ENCODE data around the gene ESRRB.
"Not testable (repeated sequence)": the region's sequence is repeated elsewhere in the genome, so short reads cannot be mapped to it uniquely, and the experiment has no call there.

The ESRRB gene

DNA sequence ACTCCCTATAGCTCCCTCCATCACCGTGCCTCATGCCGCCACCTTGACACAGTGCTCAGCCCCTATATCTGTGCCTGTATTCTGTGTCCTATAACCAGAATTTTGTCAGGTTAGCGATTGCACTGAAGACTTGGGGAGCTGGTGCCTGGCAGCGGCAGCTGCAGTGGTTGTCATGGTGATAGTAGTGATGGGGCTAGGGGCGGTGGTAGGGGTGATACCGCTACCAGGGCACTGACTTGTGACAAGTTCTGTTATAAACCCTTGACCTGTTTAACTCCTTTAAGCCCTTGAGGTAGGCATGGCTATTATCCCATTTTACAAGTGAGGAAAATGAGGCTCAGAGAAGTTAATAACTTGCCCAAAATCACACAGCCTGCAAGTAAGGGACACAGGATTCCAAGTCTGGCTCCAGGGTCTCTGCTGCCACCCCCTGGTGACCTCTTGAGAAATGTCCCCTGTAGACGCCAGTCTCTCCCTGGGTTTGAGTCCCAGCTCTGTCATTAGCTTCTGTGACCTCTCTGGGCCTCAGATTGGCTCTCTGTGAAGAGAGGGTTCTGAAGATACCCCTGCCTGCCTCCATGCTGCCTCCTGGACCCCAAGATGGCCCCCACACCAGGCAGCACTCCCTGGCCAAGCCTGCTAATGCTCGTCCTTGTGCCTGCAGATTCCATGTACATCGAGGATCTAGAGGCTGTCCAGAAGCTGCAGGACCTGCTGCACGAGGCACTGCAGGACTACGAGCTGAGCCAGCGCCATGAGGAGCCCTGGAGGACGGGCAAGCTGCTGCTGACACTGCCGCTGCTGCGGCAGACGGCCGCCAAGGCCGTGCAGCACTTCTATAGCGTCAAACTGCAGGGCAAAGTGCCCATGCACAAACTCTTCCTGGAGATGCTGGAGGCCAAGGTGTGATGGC is 121.9 kb downstream of the ESRRB start:
- no peak for DNase-seq (ENCODE audit: low spot score)

DNA sequence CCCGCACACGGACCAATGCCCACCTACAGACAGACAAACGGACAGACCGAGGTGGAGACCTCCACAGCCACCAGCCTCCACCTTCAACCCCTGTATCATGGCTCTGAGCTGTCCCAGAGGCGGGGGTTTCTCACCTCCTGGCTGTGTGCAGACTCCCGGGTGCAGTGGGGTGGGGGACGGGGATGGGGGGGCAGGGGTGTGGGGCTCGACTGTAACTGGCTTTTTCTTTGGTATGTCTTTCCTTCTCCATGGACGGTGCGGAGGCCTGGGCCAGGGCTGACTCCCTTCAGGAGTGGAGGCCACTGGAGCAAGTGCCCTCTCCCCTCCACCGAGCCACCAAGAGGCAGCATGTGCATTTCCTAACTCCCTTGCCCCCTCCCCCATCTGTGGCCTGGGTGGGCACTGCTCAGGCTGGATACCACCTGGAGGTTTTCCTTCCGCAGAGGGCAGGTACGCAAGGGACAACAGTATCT is 122.6 kb downstream of the ESRRB start:
- no peak for DNase-seq (ENCODE audit: low spot score)

DNA sequence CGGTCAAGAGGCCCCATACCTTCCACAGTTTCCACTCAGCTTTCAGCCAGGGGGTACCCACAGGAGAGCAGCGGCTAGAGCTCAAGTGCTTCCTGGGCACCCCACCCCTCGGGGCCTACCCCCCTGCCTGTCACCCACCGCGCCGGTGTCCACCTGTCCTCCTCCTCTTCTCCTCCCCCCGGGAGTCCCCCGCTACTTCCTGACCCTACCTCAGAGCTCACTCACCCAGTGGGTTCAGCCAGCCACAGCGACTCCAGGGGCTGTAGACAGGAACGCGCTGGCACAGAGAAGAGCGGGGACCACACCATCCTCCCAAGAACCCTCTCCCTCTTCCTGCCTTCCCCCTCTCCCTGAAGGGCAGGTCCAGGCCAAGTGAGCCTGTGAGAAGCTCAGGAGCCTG is 123.0 kb downstream of the ESRRB start:
- no peak for DNase-seq (ENCODE audit: low spot score)

DNA sequence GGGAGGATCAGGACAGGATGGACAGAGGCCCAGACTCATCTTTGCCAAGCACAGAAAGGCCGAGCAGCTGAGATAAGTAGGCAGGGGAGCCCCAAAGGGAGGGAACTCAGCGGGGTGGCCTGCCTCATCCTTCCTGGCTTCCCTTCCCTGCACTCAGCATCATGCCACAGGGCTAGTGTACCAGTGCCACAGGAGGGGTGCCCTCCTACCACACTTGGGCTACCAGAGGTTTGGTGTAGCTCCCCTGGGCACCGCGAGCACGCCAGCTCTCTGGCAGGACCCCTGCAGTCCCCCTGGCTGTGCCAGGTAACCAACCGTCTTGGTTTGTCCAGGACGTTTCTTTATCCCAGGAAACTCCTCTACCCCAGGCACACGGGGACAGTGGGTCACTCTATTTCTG is 123.5 kb downstream of the ESRRB start:
- DNase-seq (ENCODE audit: low spot score): no peak

DNA sequence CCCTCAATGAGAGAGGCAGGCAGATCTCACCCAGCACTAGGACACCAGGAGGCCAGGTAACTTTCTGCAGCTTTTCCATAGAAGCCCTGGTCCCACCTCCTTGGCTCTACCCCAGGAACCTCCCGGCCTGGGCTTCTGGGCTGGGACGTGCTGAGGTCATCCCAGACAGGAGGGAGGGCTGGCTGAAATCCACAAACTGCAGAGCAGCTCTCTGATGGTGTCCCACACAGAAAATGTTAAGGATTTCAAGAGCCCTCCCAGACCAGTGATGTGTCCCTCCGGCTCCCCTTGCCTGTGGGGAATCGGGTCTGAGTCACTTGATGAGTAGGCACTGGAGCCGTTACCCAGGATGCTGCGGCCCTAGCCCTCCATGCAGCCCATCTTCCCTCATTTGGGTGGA is 124.1 kb downstream of the ESRRB start:
- DNase-seq (ENCODE audit: low spot score): no peak

DNA sequence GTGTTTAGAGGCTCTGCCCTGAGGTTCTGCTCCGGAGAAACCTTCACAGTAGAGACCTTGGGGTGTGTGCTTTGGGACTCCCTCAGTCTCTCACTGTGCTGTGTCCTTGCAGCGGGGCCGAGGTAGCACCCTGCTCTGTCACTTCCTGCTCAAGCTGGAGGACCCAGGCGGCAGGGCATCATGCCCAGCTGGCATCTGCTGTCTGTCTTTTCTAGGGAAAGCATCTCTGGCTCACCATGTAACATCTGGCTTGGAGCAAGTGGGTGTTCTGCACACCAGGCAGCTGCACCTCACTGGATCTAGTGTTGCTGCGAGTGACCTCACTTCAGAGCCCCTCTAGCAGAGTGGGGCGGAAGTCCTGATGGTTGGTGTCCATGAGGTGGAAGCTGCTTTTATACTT is 124.5 kb downstream of the ESRRB start:
- no peak for DNase-seq (ENCODE audit: low spot score)

DNA sequence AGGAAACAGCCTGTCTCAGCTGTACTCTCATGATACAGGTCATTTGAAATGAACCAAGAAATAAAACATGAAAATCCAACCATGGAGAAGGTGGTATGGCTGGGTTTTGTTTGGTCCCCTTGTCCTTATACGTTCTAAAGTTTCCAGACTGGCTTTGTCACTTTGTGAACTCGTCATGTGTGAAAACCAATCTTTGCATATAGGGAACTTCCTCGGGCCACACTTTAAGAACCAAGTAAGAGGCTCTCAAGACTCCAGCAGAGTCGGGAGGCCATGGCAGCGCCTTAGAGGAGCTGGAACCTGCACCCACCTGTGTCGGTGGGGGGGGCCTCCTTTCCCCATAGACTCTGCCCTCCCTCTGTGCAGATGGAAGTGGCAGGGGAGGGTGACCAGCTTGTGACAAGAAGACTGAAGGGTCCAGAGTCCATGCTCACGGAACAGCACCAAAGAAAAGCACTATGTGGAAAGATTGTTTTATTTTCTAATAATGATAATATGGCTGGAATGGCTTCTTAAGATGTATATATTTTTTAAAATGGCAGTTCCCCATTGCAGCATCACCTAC is 125.3 kb downstream of the ESRRB start:
- no peak for DNase-seq (ENCODE audit: low spot score)

DNA sequence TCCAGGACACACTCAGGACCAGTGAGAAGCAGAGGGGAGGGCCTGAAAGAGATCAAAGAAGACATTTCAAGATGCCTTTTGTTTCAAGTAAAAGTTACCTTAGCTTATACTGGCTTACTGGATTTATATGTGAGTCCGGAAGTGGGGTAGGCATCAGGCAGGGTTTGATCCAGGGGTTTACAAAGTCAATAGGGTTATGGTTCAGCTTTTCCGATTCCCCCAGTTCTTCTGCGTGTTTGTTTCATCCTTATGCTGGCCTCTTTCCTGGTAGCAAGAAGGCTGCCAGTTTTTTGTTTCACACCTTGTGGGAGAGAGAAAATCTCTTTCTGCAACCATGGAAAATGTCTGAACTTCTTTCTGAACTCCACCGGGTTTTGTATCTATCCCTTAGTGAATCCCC is 126.3 kb downstream of the ESRRB start:
- DNase-seq (ENCODE audit: low spot score): no peak

DNA sequence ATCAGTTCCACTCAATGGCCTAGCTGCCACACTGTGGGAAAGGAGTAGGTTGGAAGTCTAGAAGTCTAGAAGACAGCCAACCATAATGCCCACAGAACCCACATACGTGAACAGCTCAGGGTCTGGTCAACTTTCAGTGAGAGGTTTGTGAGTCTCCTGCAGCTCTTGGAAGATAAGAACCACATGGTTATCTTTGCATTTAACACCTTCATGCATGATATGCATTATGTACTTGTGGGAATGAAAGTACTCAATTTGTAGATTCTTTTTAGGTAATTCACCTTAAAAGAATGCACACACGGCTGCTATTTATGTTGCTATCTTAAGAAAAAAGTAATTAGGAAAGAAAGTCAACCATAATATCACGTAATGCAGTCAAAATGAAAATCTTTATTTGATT is 126.7 kb downstream of the ESRRB start:
- DNase-seq (ENCODE audit: low spot score): no peak

DNA sequence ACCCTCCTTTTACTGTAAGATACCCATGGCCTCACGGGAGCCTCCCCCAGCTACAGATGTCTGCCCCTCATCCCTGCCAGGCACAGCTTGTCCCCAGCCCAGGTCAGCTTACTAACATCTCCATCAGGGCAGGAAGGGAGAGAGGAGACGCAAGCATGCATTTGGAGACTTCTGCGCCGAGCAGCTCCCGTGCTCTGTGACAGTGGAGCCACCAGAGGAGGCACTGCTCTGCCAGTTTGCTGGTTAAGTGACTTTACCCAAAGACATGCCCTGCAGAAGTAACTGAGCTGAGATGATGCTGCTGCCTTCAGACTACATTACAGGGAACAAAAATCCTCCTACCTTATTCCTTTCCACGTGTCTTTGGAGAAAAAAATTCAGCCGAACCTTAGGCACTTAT is 133.4 kb downstream of the ESRRB start:
- no peak for DNase-seq (ENCODE audit: low spot score)

DNA sequence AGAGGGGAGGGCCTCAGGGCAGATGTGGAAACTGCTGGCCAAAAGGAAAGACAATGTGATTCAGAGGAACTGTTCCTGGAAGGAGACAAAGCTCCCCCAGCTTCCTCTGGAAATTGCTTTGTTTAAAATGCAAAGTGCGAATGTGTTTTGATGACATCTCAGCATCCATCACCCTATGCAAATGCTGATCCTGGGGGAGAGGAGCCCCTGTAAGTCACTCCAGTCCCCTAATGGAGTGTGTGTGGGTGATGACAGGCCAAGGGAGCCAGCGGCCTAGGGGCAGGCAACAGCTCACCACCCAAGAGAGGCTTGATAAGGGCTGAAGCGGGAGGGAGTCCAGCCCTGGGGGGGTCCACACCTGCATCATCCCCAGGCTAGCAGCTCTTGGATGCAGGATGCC is 134.2 kb downstream of the ESRRB start:
- DNase-seq (ENCODE audit: low spot score): no peak

DNA sequence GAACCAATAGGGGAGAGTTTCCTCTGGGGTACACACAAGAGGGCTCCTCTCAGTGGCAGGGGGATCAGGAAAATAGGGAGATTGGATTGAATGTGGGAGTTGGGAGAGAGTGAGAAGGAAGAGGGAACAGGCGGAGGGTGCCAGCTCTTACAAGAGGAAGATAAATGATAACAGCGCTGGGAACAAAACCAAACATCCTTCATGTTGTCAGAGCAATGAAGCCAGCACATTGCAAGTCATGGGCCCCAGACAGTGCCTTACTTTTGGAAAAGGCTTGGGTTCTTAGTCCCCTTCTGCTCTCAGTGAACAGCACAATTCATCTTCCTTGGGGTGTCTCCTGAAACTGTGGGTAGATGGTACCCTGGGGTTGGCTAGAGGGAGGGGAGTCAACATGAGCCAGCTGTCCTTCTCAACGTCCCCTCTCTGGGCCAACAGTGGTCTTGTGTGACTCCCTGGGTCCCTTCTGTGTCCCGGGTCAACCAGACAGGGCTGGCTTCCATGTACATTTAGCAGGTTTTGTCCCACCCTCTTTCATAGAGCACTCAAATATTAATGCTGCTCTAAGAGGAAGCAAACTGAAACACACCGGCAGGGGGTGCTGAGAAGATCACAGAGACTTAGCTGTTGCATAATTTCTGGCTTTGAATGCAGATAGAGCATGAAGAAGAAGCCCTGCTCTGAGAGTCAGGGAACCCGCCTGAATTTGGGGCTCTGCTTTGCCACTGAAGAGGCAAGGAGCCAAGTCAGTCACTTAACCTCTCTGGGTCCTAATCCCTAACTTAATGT is 138.5 kb downstream of the ESRRB start:
- peak; percentile 9 for DNase-seq (ENCODE audit: low spot score)

DNA sequence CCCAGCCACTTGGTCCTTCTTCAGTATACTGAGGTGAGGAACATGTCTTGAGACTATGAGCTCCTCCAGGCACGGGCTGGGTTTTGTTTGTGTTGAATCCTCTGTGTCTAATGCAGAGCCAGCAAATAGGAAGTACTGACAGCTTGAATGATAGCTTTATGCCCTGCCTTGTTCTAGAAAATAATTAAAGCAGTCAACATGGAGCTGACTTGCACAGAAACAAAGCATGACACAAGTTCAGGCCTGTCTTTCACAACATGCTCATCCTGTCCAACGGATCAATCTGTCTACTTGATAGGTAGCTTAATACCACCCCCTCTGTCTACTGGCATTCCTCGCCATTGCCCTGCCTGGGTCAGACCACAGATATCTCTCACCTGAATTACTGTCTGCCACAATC is 140.9 kb downstream of the ESRRB start:
- DNase-seq (ENCODE audit: low spot score): no peak

DNA sequence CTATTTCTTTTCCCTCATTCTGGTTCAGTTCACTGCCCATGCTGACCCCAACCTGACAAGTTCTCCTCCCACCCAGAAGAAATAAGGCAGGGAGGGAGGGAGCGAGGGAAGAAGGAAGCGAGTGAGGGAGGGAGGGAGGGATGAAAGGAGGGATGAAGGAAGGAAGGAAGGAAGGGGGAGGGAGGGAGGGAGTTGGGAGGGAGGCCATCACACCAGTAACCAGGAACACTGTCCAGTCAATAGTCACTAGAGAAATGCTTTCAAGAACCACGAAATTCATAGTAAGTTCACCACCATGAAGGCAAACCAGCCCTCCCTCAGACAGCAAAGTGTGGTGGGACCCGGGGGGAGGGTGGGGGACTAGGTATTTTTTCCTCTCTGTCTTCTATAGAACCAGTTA is 142.4 kb downstream of the ESRRB start:
- no peak for DNase-seq (ENCODE audit: low spot score)

DNA sequence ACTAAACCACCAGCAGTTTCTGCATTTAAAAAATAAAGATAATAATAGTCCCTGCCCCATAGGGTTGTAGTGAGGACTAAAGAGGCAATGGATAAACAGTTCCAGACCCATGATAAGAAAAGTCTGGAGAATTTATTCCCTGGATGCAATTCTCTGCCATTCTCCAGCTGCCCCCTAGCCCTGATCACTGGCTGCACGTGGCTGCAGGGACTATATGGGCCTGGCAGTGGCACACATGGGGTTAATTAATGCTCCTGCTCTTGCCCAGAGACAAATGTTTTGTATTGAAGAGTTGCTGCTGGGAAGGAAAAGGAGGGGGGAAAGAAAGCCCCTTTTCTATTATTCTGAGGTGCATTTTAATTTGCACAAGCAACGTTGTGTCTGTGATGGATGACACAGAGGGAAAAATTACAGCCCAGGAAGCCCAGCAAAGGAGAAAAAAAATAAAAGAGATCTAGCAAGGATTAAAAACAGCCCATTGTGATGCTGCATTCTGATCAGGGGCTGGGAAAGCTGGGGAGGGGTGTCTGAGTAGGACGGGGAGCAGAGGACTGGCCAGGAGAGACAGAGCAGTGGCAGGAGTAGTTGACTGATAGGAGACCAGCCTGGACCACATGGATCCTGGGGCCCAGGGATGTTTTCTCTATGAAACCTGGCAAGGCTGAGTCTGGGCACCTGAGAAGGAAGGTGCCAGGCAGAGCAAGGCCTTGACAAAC is 149.3 kb downstream of the ESRRB start:
- no peak for DNase-seq (ENCODE audit: low spot score)

DNA sequence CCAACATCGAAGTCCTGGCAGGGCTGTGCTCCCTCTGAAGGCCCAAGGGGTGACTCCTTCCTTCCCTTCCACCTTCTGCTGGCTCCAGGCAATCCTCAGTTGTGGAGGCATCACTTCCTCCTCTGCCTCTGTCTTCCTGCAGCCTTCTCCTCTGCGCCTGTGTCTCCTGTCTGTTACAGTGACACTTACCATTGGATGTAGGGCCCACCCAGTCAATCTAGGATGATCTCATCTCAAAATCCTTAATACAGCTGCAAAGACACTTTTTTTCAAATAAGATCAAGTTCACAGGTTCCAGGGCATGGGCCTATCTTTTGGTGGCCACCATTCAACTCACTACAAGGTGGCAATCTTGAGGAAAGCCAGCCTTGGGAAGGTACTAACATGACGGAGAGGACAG is 155.1 kb downstream of the ESRRB start:
- no peak for DNase-seq (ENCODE audit: low spot score)

DNA sequence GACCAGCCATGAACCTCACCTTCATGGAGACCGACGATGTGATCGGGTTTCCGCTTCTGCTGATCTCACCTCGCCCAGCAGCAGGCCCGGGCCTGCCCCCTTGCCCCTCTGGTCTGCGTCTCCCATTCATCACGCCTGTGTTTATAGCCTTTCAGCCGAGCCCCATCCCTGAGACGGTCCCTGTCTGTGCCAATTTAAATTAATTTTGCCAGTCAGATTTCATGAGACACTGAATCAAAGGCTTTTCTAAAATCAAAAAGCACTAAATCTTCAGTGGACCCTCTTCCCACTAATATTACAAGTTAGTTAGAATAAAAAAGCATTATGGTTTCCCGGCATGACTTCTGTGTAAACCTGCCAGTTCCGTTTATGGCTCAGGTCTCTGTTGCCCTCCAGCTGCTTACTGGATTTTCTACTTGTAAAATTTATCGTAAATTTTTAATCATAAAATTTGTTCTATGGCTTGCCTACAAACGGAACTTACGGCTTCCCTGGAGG is 155.9 kb downstream of the ESRRB start:
- no peak for DNase-seq (ENCODE audit: low spot score)

DNA sequence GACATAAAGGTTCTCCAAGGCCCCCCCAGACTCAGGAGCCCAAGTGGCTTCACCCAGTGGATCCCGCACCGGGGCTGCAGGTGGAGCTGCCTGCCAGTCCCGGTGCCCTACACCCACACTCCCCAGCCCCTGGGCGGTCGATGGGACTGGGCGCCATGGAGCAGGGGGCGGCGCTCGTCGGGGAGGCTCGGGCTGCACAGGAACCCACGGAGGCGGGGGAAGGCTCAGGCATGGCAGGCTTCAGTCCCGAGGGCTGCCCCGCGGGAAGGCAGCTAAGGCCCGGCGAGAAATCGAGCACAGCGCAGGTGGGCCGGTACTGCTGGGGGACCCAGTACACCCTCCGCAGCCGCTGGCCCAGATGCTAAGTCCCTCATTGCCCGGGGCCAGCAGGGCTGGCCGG is 160.7 kb downstream of the ESRRB start:
- not testable (repeated sequence) for DNase-seq (ENCODE audit: low spot score)

DNA sequence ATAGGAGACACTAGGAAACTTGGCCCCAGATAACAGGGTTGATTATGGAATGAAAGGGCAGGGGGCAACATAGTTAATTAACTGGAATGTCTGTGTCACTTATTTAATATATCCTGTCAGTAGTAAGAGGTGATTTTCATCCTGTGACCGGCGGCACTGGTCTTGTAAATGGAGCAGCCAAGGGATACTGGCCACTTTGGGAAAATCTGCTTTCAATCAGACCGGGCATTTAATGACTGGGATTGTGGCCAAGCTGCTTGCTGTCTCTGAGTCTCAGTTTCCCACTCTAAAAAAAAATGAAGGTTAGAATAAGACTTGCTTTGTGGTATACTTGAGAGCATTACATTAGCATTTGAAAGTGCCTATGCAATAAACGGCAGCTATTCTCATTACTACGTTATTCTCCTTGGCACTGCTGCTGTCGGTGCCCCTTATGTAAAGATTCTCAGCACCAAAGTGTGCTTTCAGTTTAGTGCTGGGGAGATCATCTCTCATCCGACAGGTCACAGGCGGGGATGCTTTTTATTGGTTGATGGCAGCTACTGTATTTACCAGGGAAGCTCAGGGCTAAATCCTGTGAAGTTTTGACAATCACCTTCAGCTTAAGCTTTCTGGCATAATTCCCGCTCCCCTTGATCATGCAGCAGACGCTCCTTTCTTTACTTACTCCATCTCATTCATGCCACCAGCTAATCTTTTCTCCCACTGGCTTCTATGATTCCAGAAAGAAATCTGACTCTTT is 162.1 kb downstream of the ESRRB start:
- no peak for DNase-seq (ENCODE audit: low spot score)

DNA sequence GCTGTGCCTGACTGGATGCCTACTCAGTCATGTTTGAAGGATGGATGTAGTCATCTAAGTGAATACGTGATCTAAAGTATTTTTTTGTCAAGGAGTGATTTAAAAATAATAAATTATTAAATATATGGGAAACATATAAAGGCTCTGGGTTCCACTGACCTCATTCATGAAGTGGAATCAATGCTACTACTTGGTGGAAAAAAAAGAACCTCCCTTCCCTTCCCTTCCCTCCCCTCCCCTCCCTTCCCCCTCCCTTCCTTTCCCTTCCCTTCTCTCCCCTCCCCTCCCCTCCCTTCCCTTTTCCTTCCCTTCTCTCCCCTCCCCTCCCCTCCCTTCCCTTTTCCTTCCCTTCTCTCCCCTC is 162.7 kb downstream of the ESRRB start:
- DNase-seq (ENCODE audit: low spot score): no peak

DNA sequence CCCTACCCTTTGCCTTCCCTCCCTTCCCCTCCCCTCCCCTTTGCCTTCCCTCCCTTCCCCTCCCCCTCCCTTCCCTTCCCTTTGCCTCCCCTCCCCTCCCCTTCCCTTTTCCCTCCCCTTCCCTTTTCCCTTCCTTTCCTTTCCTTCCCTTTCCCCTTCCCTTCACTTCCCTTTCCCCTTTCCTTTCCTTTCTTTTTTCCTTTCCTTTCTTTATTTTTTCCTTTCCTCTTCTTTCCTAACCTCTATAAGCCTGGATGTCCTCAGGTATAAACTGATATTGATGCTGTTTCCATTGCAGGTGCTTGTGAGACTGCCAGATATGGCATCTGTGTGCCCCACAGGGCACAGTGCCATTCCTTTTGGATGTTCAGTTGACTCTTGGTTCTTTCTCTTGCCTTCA is 163.2 kb downstream of the ESRRB start:
- no peak for DNase-seq (ENCODE audit: low spot score)
